ENCODE measurements around the gene DACT3.
A peak's percentile ranks its signal among the peaks of the same experiment; 100 is the strongest.

The DACT3 gene

GRCh38 chr19:46665072-46665471 is 4.1 kb upstream of the DACT3 start:
- DNase-seq (ENCODE audit: low read depth, low spot score), result no peak

- DNase-seq (ENCODE audit: low read depth, low spot score), result peak; percentile 76
These were observed 982 bp upstream of the DACT3 start for GRCh38 chr19:46661735-46662592.

- no peak for DNase-seq (ENCODE audit: low read depth, low spot score)
These were observed 397 bp downstream of the DACT3 start for GRCh38 chr19:46660551-46661019.

GRCh38 chr19:46660008-46660517 is 919 bp downstream of the DACT3 start:
- no peak for DNase-seq (ENCODE audit: low read depth, low spot score)

- no peak for DNase-seq (ENCODE audit: low read depth, low spot score)
These were observed 1.6 kb downstream of the DACT3 start for GRCh38 chr19:46659151-46660007.

- DNase-seq (ENCODE audit: low read depth, low spot score), result no peak
These were observed 4.4 kb downstream of the DACT3 start for GRCh38 chr19:46656541-46656940.

- no peak for DNase-seq (ENCODE audit: low read depth, low spot score)
These were observed 6.3 kb downstream of the DACT3 start for GRCh38 chr19:46654621-46655152.

- DNase-seq (ENCODE audit: low read depth, low spot score), result no peak
These were observed 10.5 kb downstream of the DACT3 start for GRCh38 chr19:46650445-46650844.

GRCh38 chr19:46648961-46649960 is 11.7 kb downstream of the DACT3 start:
- DNase-seq (ENCODE audit: low read depth, low spot score), result no peak

- no peak for DNase-seq (ENCODE audit: low read depth, low spot score)
These were observed 12.7 kb downstream of the DACT3 start for GRCh38 chr19:46648060-46648960.

GRCh38 chr19:46646402-46646801 is 14.6 kb downstream of the DACT3 start:
- DNase-seq (ENCODE audit: low read depth, low spot score), result no peak

GRCh38 chr19:46644720-46645119 is 16.3 kb downstream of the DACT3 start:
- DNase-seq (ENCODE audit: low read depth, low spot score), result no peak

- DNase-seq (ENCODE audit: low read depth, low spot score), result no peak
These were observed 20.3 kb downstream of the DACT3 start for GRCh38 chr19:46640656-46641055.

- no peak for DNase-seq (ENCODE audit: low read depth, low spot score)
These were observed 21.4 kb downstream of the DACT3 start for GRCh38 chr19:46639358-46640182.

GRCh38 chr19:46637224-46637623 is 23.8 kb downstream of the DACT3 start:
- DNase-seq (ENCODE audit: low read depth, low spot score), result no peak

- no peak for DNase-seq (ENCODE audit: low read depth, low spot score)
These were observed 24.8 kb downstream of the DACT3 start, which contains the start of gene GNG8 for GRCh38 chr19:46635920-46636761. Gene GNG8 (minus strand): TSS chr19:46636202. CDS start chr19:46634682, 1,520 bp downstream.

- no peak for DNase-seq (ENCODE audit: low read depth, low spot score)
These were observed 26.2 kb downstream of the DACT3 start for GRCh38 chr19:46634656-46635218.
